Measurements from ENCODE around the gene CHTOP.

- no peak for TF ChIP-seq POLR2AphosphoS5 (IDR thresholded peaks at IDR 0.05; ENCODE audit: low read depth, low read length)
- no peak for TF ChIP-seq POLR2A (IDR thresholded peaks at IDR 0.05; ENCODE audit: low read depth, low read length)
Observed at GRCh38 chr1:153643100-153643499, 9.2 kb downstream of the CHTOP start.

Data from GM12892 (cell line).